GM19397 (cell line): ENCODE results near the gene PDK4.

Experiments
- ATAC-seq: cut with Tn5 transposase; IDR thresholded peaks from one replicate; pipeline ENCODE4 v1.9.1; 2021; ENCODE audit warnings: mild to moderate bottlenecking, moderate library complexity; ENCODE audit not compliant: unreplicated experiment

Gene PDK4

DNA sequence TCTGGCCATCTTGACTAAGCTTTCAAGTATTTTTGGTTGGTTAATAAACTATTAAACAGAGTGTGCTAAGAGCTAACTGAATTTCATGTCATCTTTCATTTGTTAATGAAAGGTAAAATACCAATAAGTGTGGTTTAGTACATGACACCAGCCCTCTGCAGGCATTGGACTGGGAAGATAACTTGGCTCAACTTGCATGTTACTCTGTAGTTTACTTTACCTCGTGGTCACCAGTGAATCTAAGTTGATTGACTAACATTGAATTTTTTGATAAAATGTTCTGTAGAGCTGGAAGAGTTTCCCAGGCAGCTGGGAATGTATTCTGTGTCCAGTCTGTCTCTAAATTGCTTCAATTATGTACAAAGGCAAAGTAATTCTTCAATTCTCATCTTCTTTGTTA lies 60.7 kb downstream of the PDK4 start:
- no peak for ATAC-seq

DNA sequence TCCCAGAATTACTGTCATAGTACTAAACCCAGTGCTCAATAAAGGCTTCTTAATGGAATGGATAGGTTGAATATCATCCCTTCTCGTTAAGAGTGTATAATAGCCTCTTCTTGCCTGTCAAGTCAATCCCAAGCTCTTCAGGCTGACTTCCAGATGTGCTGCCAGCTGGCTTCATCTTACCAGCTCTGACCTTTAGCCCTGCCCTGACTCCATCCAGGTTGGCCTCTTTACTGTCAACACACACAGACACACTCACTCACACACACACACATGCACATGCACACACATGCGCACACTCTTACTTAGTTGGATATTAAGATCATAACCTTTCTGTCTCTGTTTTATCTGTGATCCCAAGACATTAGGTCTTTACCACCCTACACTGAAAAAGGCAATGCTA lies 61.5 kb downstream of the PDK4 start:
- ATAC-seq, result no peak
